Endometrial microvascular endothelial cells (primary cell): ENCODE data around the gene KMT2E. TPM values are rescaled to one million over a fixed set of nuclear protein-coding genes. Genes with fewer than 3 reads are reported as not detected.

Experiments used
- in situ Hi-C: cut with HindIII; loops from 2 replicates; pipeline ENCODE4 v1.10.0; 2017; ENCODE audit warnings: low sequenced_read_pairs, low pct_unique_long_range_greater_than_20kb; ENCODE audit errors: inconsistent ontology term
- total RNA-seq: library from RNA; depleted of rRNA; stranded (reverse); fragments of >200 nt; gene quantifications from one replicate; pipeline ENCODE4 v1.2.3, GENCODE V29; 2015; ENCODE audit errors: inconsistent ontology term

KMT2E gene
- total RNA-seq, 1 donor from 2014 or later, result 22.2 TPM

DNA sequence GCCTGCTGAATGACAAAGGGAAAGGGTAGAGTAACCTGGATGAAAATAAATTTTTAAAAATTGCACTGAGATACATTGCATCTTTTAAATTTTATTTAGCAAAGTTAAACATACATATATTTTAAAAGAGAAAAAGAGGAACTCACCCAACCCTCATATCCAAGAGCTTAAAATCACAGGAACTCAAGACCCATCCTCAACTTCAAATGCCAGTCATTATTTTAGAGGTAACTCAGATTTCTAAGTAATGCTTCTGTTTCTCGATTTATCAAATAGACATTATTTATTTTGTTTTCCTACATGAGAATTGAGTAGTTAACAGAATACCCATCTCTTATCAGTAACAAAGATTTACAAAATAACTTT, 32.4 kb upstream of the KMT2E start:
- in situ Hi-C loops, result loop anchor here (25.0 kb wide), 1 partner anchor 106 kb away; no protein-coding TSS in a partner anchor

DNA sequence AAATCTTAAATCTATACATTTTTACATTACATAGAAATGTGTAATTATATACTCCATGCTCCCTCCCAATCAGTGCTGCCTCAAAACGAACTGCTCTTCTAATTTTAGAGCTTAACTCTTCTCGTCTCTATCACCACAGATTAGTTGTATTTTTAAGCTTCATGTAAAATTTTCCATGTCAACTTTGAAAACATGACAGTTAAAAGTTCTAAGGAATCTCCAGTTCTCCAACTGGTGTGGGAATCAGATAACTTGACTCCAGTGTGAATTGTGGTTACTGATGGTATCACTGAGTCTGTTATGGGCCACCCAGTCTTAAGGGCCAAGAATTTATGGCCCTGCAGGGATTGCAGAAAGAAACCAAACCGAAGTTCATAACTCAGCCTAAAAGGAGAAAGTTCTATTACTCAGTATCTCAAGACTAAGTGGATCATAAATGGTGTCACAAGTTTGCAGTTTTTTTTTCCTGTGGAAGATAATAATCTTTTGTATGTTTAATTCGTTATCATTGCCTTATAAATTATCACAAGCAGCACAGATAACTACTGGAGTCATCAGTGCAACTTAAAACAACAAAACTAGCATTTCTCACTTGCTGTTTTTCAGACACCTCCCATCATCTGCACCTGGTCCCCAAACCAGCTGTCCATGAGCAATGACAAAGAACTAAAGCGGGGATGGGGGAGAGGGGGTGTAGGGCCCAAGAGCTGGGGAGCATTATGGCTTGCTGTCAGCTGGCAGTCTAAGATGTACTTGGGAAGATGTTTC, 31.5 kb upstream of the KMT2E start:
- in situ Hi-C loops, result loop anchor here (25.0 kb wide), 1 partner anchor 105 kb away; no protein-coding TSS in a partner anchor

DNA sequence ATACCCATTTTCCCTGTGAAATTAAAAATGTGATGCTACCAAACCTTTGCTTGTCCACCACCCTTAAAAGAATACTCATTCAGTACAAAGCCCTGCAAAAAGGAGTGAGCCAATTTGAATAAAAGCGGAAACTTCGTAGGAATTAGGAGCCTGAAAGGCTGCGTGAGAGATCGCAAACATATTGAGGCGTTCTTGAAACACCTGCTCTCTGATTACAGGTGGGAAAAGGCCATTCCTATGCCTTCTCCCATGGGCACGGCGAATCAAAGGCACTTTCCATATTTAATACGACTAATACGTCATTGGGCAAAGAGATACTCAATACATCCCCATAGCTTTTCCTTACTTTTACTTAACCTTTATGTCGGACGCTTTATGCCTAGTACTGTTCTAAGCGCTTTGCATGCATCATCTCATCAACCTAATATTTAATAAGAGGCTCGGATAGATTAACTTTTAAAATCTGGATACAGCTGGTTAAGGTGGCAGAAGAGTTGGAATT, 30.9 kb upstream of the KMT2E start:
- in situ Hi-C loops, result loop anchor here (25.0 kb wide), 1 partner anchor 104 kb away; no protein-coding TSS in a partner anchor

DNA sequence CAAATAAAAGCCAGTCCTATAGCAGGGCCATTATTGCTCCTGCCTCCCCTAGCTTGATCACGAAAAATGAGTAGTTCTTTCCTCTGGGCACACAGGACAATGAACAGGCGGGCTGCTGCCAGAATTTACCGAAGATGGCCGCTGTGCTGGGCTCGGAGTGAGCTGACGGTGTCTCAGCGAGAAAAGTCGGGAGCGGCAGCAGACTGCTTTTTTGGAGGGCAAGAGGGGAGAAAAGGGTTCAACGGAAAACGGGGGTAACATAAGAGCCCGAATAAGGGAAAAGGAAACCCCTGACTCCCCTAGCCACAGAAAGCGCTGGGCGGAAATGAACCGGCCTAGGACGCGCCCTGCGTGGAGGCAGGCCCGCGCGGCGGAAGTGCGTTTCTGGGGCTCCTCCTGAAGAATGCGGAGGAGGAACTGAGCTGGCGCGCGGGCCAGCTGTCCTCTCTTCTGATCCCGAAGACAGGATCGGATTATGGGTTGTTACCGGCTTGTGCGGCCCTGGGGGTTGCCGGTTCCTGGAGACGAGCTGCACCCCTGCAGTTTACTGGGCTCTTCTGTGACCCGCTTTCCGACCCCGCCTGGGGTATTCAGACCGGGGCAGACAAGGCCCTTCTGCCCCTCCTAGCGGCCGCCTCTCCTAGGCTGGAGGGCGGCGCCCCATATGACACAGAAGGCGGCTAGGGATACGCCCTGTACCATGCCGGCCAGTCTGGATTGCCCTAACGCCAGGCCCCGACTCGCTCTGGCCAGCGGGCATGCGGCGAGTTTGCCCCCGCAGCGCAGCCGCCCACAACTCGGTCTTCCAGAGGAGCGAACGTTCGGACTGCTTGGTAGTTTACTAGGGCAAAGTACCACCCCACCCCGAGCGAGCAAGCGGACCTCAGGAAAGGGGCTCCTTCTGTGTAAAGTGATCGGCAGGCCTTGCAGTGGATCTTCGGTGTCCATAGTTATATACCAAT, 30.1 kb upstream of the KMT2E start:
- in situ Hi-C loops, result loop anchor here (25.0 kb wide), 1 partner anchor 103 kb away; no protein-coding TSS in a partner anchor

DNA sequence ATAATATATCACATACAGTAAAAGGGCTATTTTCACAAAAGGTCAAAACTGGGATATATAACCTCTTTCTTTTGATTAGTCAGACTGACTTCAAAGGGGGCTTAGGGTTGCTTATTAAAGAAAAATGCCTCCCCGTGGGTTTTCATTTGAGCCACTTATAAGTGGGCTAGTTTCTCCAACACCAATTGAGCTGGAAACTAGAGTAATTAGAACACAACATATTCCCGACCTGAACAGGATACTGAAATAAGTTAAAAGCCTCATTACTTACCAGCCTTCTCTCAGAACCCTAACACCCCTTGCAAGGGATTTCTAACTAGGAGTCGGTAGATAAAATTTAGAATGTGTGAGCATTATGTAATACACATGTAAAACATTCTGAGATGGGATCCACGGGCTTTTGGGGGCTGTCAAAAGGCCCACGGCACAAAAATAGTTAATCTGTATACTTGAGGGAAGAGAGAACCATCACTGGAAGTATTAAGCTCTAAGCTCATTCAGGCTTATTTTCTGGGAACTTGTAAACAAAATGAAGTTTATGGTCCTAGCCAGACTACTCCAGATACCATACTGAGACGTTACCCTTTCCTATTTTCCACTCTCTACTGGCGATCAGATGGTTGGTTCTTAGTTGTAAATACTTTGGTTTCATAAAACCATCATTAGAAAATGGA, 29.3 kb upstream of the KMT2E start:
- in situ Hi-C loops, result loop anchor here (25.0 kb wide), 1 partner anchor 103 kb away; no protein-coding TSS in a partner anchor

DNA sequence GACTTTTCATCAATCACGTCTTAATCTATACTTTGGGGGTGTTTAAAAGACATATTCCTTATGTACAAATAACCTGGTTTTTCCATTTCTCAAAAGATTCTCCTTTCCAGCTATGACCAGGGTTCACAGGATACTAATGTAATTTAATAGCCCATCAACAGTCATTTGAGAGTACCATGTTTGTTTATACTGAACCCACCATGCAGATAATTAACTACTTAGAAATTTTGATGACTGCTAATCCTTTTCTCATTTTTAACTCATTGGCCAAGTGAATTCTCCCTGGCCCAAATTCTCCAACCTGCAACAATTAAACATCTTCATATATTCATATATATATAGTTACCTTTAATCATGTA, 28.8 kb upstream of the KMT2E start:
- in situ Hi-C loops, result loop anchor here (25.0 kb wide), 1 partner anchor 102 kb away; no protein-coding TSS in a partner anchor

DNA sequence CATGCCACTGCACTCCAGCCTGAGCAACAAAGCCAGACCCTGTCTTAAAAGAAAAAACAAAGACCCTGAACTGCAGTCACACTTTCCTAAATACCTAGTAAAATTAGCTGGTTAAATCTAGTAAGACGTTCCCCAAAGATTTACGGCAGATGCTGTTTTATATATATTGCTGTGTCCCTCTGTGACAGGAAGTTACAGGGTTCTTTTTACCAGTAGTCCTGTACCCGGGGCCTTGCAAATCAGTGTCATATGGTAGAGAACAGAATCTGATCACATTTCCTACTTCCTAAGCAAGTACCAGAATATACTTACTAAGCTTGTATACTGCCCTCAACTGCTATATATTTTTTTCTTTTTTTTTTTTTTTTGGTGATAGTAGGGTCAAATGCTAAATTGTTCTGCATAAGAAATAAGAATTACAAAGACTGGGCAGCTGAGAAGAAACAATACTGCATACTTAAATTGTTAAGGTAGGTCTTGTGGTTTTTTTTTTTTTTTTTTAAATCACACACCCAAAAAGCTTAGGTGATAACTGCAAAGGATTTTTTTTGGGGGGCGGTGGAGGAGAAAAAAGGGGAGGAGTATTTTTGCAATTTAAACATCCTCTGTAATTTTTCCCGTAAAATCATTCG, 27.3 kb upstream of the KMT2E start:
- in situ Hi-C loops, result loop anchor here (25.0 kb wide), 1 partner anchor 101 kb away; no protein-coding TSS in a partner anchor

DNA sequence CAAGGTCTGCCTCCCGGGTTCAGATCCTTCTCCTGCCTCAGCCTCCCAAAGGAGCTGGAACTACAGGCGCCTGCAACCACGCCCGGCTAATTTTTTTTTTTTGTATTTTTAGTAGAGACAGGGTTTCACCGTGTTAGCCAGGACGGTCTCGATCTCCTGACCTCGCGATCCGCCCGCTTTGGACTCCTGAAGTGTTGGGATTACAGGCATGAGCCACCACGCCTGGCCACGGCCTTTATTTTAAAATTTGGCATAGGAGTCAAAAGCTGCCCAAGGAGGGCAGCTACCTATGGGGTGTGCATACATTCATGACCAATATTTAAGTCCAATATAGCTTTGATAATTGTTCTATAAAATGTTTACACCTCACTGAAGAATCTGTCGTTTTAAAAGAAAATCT, 26.6 kb upstream of the KMT2E start:
- in situ Hi-C loops, result loop anchor here (25.0 kb wide), 1 partner anchor 100 kb away; no protein-coding TSS in a partner anchor

DNA sequence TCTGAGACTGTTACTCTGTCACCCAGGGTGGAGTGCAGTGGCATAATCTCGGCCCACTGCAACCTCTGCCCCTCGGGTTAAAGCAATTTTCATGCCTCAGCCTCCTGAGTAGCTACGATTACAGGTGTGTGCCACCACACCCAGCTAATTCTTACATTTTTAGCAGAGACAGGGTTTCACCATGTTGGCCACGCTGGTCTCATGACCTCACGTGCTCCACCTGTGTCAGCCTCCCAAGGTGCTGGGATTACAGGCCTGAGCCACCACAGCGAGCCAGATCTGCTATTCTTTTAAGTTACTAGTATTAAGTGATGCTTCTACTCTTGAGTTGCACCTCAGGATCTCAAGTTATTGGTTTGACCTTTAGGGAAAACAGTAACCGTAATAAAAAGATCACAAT, 23.0 kb upstream of the KMT2E start:
- in situ Hi-C loops, result loop anchor here (25.0 kb wide), 1 partner anchor 96 kb away; no protein-coding TSS in a partner anchor

DNA sequence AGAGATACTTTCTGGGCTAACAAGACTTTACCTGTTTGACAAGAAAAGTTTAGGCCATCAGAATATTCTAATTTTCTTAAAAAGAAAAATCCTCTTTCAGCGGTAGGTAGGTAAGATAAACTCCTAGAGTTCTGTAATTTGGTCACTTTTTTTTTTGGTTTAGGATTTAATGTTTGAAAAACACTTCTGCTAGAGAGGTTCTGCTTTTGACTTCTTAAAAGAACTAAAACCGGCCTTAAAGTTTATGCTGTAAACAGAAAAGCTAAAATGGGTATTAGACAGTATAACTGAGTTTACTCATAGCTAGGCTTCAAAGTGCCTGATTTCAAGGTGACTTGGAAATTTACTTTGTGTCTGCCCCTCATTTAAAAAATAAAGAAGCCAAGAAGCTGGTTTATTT, 21.7 kb upstream of the KMT2E start:
- in situ Hi-C loops, result loop anchor here (25.0 kb wide), 1 partner anchor 95 kb away; no protein-coding TSS in a partner anchor

DNA sequence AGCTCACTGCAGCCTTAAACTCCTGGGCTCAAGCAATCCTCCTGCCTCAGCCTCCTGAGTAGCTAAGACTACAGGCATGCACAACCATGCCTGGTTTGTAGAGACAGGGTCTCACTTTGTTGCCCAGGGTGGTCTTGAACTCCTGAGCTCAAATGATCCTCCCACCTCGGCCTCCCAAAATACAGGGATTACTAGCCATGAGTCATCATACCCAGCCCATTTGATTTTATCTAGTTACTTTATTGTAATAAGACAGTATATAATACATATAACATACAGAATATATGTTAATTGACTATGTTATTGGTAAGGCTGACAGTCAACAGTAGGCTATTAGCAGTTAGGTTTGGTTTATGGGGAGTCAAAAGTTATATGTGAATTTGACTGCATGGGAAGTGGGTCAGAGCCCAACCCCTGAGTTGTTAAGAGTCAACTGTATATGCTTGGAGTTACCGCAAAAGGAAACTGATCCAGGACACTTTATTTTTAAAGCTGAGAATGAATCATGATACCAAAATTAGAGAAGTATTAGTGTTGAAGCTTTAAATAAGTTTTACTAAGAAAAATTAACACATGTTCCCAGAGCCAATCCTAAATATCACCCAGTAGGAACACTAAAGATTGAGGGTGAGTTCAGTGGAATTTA, 20.7 kb upstream of the KMT2E start:
- in situ Hi-C loops, result loop anchor here (25.0 kb wide), 1 partner anchor 94 kb away; no protein-coding TSS in a partner anchor

DNA sequence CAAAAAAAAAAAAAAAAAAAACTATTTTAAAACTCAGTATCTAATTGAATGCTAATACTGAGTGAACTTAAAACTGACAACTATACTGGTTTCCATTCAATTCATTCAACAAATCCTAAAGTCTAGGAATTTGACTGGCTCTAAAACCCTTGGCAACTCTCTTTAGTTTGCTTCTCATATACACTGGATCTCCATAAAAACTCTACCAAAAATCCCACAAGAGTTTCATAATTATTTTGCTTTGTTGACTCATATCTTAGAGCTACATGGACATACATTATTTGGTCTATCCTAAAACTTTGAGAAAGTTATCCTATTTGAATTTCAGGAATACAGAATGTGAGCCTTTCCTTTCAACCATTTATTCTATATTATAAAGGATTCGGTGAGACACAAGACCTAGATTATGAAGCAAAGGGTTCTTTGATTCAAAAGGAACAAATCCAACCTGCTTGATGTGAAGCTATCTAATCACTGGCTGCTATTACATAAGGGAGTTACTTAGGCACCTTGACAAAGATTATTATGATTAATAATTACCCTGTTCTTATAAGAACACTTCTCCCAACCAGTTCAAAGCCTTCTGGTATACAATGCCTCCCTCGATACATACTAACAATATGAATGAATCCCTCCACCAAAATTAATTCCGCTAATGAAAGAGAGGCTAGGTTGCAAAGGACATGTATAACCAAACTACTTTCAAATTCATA, 15.8 kb upstream of the KMT2E start:
- in situ Hi-C loops, result loop anchor here (25.0 kb wide), 1 partner anchor 89 kb away; no protein-coding TSS in a partner anchor

DNA sequence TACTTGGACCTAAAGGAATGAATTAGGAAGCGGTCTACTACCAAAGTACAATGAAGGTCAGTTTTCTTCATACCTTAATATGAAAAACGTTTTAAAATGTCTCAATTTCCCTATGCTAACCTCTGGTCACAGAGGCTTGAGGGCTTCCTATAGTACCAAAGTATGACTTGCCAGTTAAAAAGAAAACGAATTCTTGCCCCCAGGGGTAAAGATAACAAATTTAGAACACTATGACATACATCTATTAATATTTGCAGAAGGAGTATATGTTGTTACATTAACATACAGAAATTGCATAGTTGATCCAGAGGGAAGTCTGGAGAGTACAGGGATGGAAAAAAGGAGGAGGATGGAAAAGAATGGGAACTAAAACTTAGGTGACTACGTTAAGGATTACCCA, 13.8 kb upstream of the KMT2E start:
- in situ Hi-C loops, result no loop called here

DNA sequence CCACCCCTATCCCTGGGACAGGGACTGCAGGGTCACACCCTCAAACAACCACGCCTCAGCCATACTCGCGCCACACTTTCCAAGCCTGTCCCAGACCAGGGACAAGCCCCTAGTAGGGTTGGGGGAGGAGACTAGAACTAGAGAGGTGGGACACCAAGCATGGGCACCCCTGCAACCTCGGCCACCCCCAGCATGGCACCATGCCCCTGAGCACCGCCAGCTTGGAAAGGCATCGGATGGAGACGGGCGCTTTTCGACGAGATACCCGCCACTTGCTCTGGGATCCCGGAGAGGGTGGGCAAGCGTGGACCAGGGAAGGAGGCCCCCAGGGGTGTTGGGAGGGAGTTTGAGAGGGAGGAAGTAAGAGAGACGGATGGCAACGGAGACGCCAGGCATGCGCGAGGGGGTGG, 13.1 kb upstream of the KMT2E start:
- in situ Hi-C loops, result no loop called here

DNA sequence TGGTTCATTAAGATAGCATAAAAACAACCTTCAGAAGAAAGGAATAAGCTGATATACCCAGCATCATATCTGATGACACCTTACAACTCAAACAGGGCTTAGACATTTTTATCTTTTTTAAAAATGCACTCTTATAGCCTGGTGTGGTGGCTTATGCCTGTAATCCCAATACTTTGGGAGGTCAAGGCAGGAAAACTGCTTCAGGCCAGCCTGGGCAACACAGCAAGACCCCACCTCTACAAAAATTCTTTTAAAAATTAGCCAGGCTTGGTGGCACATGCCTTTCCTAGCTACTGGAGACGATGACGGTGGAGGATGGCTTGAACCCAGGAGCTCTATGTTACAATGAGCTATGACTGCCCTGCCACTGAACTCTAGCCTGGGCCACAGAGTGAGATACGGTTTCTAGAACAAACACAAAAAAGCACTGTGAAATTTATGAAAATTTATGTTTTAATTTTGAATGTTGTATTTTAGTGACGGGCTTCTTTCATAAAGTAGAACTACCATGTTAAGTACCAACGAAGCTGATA, 12.3 kb upstream of the KMT2E start:
- in situ Hi-C loops, result no loop called here

DNA sequence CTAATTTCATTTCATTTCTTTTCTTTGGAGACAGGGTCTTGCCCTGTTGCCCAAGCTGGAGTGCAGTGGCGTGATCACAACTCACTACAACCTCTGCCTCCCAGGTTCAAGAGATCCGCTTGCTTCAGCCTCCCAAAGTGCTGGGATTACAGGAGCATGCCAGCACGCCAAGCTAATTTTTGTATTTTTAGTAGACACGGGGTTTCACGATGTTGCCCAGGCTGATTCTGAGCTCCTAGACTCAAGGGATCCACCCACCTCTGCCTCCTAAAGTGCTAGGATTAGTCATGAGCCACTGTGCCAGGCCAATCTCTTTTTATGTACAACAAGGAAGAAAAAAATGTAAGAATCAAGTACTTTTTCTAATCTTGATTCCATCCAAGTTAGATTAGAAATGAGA, 10.7 kb upstream of the KMT2E start:
- in situ Hi-C loops, result no loop called here
